Measurements from ENCODE around the gene PPT2. TPM values are rescaled to one million over a fixed set of nuclear protein-coding genes. Genes with fewer than 3 reads are reported as not detected.
A peak's percentile ranks its signal among the peaks of the same experiment; 100 is the strongest.
"Not testable (repeated sequence)": the region's sequence is repeated elsewhere in the genome, so short reads cannot be mapped to it uniquely, and the experiment has no call there.

The PPT2 gene
- total RNA-seq, 1 experiment from 2014 or later, result 70.9 TPM

DNA sequence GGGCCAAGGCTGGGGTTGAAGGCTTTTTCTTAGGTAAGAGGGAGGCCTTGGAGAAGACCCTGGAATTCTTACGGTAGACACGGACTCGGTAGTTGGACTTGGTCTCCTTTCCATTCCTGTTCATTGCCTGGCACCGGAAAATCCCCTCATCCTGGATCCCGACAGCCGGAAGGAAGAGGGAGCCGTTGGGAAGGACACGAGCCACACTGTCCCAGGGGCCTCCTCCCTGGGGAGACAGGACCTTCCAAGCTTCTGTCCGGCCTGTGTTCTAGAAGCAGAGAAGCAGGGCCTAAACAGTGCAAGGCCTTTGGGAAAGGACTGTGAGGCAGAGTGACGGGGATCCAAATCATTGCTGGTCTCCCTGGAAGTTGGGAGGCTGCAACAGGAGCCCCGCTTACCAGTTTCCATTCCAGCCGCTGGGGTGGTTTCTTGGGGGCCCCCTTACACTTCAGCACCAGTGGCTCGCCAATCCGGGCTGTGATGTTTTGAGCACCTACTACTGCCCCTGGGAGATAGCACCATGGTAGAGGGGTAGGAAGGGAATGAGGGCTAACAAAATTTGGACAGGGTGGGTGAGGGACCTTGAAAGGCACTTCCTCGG lies 29.6 kb downstream of the PPT2 start:
- CTCF ChIA-PET, result no interaction called here
- no peak overlapping the region for H3K4me3 ChIP-seq (ENCODE audit: low read depth, low read length, poor library complexity, severe bottlenecking)
- no peak for DNase-seq (ENCODE audit: low spot score)
- H3K9me3 ChIP-seq (ENCODE audit: low read depth, low read length, poor library complexity, severe bottlenecking), result no peaks in the 10 kb centered on the region
- H3K27ac ChIP-seq (ENCODE audit: low read depth, low read length, poor library complexity, severe bottlenecking), result peak overlapping the region; percentile 37
- no peaks in the 10 kb centered on the region for H3K27me3 ChIP-seq (replicated peaks; ENCODE audit: insufficient read depth, low read depth, low read length, poor library complexity)
- TF ChIP-seq, protein P1, sequence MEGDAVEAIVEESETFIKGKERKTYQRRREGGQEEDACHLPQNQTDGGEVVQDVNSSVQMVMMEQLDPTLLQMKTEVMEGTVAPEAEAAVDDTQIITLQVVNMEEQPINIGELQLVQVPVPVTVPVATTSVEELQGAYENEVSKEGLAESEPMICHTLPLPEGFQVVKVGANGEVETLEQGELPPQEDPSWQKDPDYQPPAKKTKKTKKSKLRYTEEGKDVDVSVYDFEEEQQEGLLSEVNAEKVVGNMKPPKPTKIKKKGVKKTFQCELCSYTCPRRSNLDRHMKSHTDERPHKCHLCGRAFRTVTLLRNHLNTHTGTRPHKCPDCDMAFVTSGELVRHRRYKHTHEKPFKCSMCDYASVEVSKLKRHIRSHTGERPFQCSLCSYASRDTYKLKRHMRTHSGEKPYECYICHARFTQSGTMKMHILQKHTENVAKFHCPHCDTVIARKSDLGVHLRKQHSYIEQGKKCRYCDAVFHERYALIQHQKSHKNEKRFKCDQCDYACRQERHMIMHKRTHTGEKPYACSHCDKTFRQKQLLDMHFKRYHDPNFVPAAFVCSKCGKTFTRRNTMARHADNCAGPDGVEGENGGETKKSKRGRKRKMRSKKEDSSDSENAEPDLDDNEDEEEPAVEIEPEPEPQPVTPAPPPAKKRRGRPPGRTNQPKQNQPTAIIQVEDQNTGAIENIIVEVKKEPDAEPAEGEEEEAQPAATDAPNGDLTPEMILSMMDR (conservative IDR thresholded peaks at IDR 0.05; ENCODE audit: low read depth, low read length), result no peak
- TF ChIP-seq EZH2 (IDR thresholded peaks at IDR 0.05; ENCODE audit: borderline replicate concordance, low read depth, low read length, poor library complexity, severe bottlenecking), result no peak
- peaks cover 45% of the 10 kb centered on the region for H3K36me3 ChIP-seq (ENCODE audit: insufficient read depth, low read length, poor library complexity, severe bottlenecking)
- intact Hi-C loops (cut with micrococcal nuclease; ENCODE audit: unreplicated experiment), result no loop called here
- peaks cover 7% of the 10 kb centered on the region for H3K4me1 ChIP-seq (ENCODE audit: insufficient read depth, low read length, poor library complexity, severe bottlenecking)
- no TSS peak for BruUV-seq (replicated peaks)
- POLR2A ChIA-PET (ENCODE audit: low non-redundant PET), result no interaction called here

DNA sequence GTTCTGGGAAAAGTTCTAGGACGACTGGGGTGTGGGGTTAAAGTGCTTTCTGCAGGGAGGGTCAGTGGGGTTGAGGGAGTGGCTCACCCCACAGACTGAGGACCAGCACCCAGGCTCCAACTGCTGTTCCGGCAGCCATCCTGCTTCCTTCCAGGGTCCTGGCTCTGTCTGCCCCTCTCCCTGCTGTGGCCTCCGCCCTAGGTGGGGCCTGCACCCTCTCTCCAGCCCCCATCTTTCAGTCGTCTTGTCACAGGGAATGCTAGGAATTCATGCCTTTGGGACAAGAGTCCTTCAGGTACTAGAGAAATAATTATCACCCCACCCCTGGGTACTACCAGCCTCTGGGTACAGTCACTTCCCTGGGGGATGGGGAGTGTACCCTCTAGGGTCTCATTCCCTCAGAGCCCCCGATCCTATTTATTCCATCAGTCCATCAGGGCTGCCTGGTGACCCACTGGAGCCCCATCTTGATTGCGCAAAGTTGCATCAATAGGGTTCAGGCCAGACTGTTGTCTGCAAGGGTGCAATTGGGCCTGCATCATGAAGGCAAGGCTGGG lies 30.2 kb downstream of the PPT2 start, which contains the start of gene AGER:
Gene AGER (minus strand): TSS at position 170 of the 557 bp plus-strand sequence. CDS start 31 bp downstream, at position 139.
- DNase-seq (ENCODE audit: low spot score), result no peak
- Histone ChIP-seq H3K4me3 (ENCODE audit: low read depth, low read length, poor library complexity, severe bottlenecking) (no peak within 1 kb of the TSS), H3K27me3 (replicated peaks; ENCODE audit: insufficient read depth, low read depth, low read length, poor library complexity) (no peaks in the 10 kb centered on the region), H3K27ac (ENCODE audit: low read depth, low read length, poor library complexity, severe bottlenecking) (peak within 1 kb of the TSS; percentile 37), H3K36me3 (ENCODE audit: insufficient read depth, low read length, poor library complexity, severe bottlenecking) (peaks cover 45% of the 10 kb centered on the region), H3K9me3 (ENCODE audit: low read depth, low read length, poor library complexity, severe bottlenecking) (no peaks in the 10 kb centered on the region), H3K4me1 (ENCODE audit: insufficient read depth, low read length, poor library complexity, severe bottlenecking) (peaks cover 6% of the 10 kb centered on the region)
- ChIA-PET CTCF (no interaction called here), POLR2A (ENCODE audit: low non-redundant PET) (no interaction called here)
- no TSS peak for BruUV-seq (replicated peaks)
- intact Hi-C loops (cut with micrococcal nuclease; ENCODE audit: unreplicated experiment), result no loop called here
- TF ChIP-seq, protein P1 (conservative IDR thresholded peaks at IDR 0.05; ENCODE audit: low read depth, low read length), result no peak
- TF ChIP-seq EZH2 (IDR thresholded peaks at IDR 0.05; ENCODE audit: borderline replicate concordance, low read depth, low read length, poor library complexity, severe bottlenecking), result no peak

DNA sequence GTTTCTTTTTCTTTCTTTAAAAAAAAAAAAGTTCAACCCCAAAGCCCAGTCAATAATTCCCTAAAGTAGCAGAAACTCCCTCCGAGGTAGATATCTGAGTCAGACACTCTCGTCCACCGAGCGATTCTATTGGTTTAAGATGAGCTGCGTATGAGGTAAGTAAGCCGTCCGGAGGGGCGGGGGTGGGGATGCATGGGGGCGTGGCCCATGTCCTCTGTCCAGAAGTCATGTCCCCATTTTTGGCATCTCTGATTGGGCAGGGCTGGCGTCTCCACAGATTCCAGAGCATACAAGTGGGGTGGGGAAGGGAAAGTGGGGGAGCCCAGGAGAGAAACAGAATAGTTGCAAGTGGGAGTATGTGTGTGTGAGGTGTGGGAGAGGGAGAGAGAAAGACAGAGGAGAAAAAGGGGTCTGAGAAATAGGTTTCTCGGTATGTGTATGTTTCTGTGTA lies 31.8 kb downstream of the PPT2 start:
- intact Hi-C loops (cut with micrococcal nuclease; ENCODE audit: unreplicated experiment); H3K4me3 ChIP-seq (ENCODE audit: low read depth, low read length, poor library complexity, severe bottlenecking); H3K27me3 ChIP-seq (replicated peaks; ENCODE audit: insufficient read depth, low read depth, low read length, poor library complexity); H3K4me1 ChIP-seq (ENCODE audit: insufficient read depth, low read length, poor library complexity, severe bottlenecking); H3K9me3 ChIP-seq (ENCODE audit: low read depth, low read length, poor library complexity, severe bottlenecking); BruUV-seq (replicated peaks): not testable (repeated sequence)
- peak overlapping the region; percentile 42 for H3K27ac ChIP-seq (ENCODE audit: low read depth, low read length, poor library complexity, severe bottlenecking)
- ChIA-PET POLR2A (ENCODE audit: low non-redundant PET) (interaction anchor here (0.6 to 0.7 kb wide), 2 partner anchors 1114 to 1455 kb away, joined by 3 to 8 read pairs; no protein-coding TSS in a partner anchor), CTCF (interaction anchor here (0.6 kb wide), 2 partner anchors 644 to 1859 kb away, joined by 4 to 6 read pairs; no protein-coding TSS in a partner anchor)
- DNase-seq (ENCODE audit: low spot score), result peak; percentile 90
- peaks cover 45% of the 10 kb centered on the region for H3K36me3 ChIP-seq (ENCODE audit: insufficient read depth, low read length, poor library complexity, severe bottlenecking)

DNA sequence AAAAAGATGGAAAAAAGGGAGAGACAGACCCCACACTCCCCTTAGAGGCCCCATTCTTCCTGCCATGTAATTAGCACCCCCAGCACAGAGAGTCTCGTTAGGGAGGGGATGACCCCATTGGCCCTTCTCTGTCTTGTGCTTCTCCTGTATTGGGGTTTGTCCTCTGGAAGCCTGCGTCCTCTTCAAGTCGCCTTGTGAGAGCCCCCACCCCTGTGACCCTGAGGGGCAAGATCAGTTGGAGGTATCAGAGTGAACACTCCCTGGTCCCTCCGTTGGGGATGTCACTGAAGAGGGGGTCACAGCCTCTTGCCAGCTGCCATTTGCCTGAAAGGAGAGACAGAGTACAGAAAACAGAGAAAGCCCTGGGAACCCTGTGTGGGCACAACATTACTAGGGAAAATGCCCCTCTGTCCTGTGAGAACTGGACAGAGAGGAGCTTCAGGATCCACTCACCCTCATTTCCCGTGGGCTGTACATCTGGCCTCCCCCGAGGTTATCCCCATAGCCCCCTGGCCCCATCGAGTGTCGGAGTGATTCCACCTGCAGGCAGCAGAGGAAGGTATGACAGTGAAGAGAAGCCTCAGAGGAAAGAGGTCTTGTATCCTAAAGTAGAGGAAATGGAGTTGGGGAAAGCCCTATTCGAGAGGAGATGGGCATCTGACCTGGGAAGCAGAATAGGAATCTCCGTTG lies 32.4 kb downstream of the PPT2 start:
- H3K4me1 ChIP-seq (ENCODE audit: insufficient read depth, low read length, poor library complexity, severe bottlenecking); BruUV-seq (replicated peaks); H3K27me3 ChIP-seq (replicated peaks; ENCODE audit: insufficient read depth, low read depth, low read length, poor library complexity); CTCF ChIA-PET; H3K4me3 ChIP-seq (ENCODE audit: low read depth, low read length, poor library complexity, severe bottlenecking); intact Hi-C loops (cut with micrococcal nuclease; ENCODE audit: unreplicated experiment); H3K9me3 ChIP-seq (ENCODE audit: low read depth, low read length, poor library complexity, severe bottlenecking); DNase-seq (ENCODE audit: low spot score): not testable (repeated sequence)
- POLR2A ChIA-PET (ENCODE audit: low non-redundant PET), result interaction anchor here (0.7 kb wide), 1 partner anchor 1455 kb away, joined by 8 read pairs; no protein-coding TSS in a partner anchor
- Histone ChIP-seq H3K27ac (ENCODE audit: low read depth, low read length, poor library complexity, severe bottlenecking) (peak overlapping the region; percentile 42), H3K36me3 (ENCODE audit: insufficient read depth, low read length, poor library complexity, severe bottlenecking) (peaks cover 43% of the 10 kb centered on the region)
